Fibroblast of pulmonary artery (primary cell): Measurements from ENCODE around the gene SIPA1L3.
"Not testable (repeated sequence)": the region's sequence is repeated elsewhere in the genome, so short reads cannot be mapped to it uniquely, and the experiment has no call there.

ENCODE experiments used
- DNase-seq: peaks from one replicate; pipeline ENCODE4 v3.0.0-alpha.2; 2010; ENCODE audit warnings: low read depth
- H3K4me3 ChIP-seq: replicated peaks from 2 replicates; pipeline ENCODE4 v1.5.1; 2011; ENCODE audit warnings: low read depth, mild to moderate bottlenecking, control low read depth, low read length, moderate library complexity
- CTCF ChIP-seq: IDR thresholded peaks from 2 replicates; pipeline ENCODE4 v1.5.1; 2011; ENCODE audit warnings: mild to moderate bottlenecking, control low read depth, low read length, inconsistent platforms; ENCODE audit errors: missing control alignments

SIPA1L3 gene

GRCh38 chr19:38059897-38060296, 152.9 kb downstream of the SIPA1L3 start:
- peak; percentile 65 for DNase-seq
- TF ChIP-seq CTCF = no peak
- H3K4me3 ChIP-seq = no peak overlapping the region

- TF ChIP-seq CTCF = no peak
- no peak overlapping the region for H3K4me3 ChIP-seq
- DNase-seq = no peak
Measured at GRCh38 chr19:38060331-38060730, 153.3 kb downstream of the SIPA1L3 start.

GRCh38 chr19:38061294-38061693, 154.3 kb downstream of the SIPA1L3 start:
- peak; percentile 78 for DNase-seq
- no peak for TF ChIP-seq CTCF
- no peak overlapping the region for H3K4me3 ChIP-seq

- no peak overlapping the region for H3K4me3 ChIP-seq
- DNase-seq = no peak
- no peak for TF ChIP-seq CTCF
Measured at GRCh38 chr19:38062959-38063761, 156.2 kb downstream of the SIPA1L3 start.

- no peak for TF ChIP-seq CTCF
- H3K4me3 ChIP-seq = no peak overlapping the region
- no peak for DNase-seq
Measured at GRCh38 chr19:38063928-38064327, 156.9 kb downstream of the SIPA1L3 start.

GRCh38 chr19:38064661-38065425, 157.8 kb downstream of the SIPA1L3 start:
- no peak for TF ChIP-seq CTCF
- no peak overlapping the region for H3K4me3 ChIP-seq
- DNase-seq = no peak

- DNase-seq, H3K4me3 ChIP-seq: not testable (repeated sequence)
Measured at GRCh38 chr19:38065775-38066174, 158.8 kb downstream of the SIPA1L3 start.
